Activated CD4-positive, CD25-positive, alpha-beta regulatory T cell treated with anti-CD3 and anti-CD28 coated beads, Interleukin-2, amount 50 U/mL, for 72 hours (primary cell): ENCODE results near the gene VPS26C.
"Not testable (repeated sequence)": the region's sequence is repeated elsewhere in the genome, so short reads cannot be mapped to it uniquely, and the experiment has no call there.

ENCODE experiments used
- DNase-seq: peaks from one replicate; pipeline ENCODE4 v3.0.0; 2021

Gene VPS26C

DNA sequence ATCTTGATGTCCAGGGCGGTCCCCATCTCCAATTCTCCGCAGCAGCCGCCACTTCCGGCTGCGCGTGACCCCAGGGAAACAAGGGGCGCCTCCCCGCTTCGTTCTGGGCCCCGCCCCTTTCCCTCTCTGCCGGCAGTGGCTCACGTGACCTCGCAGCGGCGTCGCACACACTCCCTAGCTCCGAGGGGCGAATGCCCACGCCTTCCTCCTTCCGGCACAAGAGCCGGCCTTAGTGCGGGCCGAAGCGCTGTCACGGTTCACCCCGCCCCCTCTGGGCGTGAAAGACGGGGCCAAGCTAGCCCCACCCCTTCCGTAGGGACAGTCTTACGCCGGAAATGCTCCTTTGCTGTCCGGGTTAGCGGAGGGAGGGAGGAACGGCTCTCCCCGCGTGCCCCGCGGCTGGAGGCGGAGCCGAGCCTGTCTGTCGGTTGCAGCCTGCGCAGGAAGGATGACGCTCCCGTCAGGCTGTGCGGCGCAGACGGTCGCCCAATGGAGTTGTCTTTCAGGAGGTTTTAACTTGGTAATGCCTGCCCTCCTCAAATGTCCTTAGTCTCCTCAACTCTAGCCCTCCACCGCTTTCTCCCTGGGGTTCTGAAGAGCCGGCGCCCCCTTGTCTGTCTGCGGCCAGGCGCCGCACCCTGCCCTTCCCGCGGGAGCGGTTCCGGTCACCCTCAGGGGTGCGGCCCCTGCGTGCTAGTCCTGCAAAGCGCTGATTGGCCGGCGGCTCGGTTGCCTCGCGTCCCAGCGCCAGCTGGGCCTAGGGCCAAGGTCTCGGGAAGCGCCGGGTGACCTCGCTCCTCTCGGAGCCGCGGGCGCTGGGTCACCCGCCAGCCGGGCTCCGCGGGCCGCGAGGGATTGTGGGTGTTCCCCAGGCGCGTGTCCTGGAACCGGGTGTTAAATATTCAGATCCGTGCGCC is at the start of gene VPS26C:
VPS26C (minus strand) TSS at position 66 of the 917 bp plus-strand sequence; CDS start at position 26, 40 bp downstream.
- DNase-seq: peak; percentile 98

DNA sequence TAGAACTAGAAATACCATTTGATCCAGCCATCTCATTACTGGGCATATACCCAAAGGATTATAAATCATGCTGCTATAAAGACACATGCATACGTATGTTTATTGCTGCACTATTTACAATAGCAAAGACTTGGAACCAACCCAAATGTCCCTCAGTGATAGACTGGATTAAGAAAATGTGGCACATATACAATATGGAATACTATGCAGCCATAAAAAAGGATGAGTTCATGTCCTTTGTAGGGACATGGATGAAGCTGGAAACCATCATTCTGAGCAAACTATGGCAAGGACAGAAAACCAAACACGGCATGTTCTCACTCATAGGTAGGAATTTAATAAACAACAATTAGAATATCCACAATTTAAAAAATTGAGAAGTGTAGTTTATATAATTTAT is 48.9 kb upstream of the VPS26C start:
- DNase-seq: not testable (repeated sequence)

DNA sequence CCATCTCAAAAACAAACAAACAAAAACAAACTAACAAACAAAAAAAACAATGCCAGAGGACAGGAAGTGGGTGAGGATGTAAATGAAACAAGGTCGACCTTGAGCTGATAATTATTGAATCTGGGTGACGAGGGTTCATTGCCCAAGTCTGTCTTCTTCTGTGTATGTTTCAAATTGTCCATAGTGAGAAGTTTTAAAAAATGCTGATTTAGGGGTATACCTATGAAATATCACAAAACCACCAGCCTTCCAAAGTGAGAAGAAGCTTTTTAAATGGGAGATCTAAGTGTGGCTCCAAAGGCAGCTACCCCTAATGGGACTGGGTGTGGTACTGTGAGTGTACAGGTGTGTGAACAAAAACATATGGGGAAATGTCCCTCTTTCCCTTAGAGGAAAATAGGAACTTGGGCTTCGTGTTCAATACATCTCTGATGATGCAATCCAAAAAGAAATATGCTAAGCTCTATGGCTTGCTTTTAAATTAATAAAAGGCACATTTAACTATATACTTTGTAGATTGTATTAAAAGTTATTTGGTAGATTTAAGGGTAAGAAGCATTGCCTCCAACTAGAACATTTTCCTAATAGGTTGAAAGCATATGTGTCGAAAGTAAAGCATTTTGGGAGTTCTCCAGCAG is 33.1 kb upstream of the VPS26C start:
- no peak for DNase-seq

DNA sequence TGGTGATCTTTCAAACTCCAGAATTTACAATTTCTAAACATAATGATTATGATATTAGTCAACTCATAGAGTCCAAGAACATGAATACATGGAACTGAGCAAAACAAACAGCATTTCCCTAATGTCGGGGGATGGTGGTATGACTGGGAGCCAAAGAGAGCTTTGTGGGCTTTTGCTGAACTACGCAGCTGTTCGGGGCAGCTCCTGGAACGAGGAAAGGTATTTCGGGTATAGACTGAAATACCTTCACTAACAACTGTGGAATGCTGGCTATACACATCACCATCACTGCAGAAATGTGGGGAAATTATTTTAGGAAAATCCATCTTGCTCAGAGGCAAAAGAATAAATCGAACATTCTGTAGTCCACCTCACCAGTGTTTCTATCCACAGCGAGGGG is 30.2 kb upstream of the VPS26C start:
- DNase-seq: no peak

DNA sequence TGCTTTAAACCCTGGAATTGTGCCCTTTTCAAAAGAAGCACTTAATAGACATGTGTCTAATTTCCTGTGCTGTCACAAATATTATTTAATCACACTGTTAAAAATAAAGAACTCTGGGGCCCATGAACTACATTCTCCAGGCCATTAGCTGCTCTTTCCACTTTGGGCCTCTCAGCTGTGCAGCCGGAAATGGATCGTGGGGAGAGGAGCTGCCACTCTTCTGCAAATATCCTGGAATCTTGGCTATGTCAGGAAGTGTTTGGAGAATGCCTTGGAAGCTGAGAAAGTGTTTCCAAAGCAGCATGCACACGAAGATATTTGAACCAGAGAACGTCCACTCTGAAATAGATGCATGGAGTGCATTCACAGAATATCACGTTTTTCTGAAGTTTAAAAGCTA is 27.5 kb upstream of the VPS26C start:
- DNase-seq: no peak

DNA sequence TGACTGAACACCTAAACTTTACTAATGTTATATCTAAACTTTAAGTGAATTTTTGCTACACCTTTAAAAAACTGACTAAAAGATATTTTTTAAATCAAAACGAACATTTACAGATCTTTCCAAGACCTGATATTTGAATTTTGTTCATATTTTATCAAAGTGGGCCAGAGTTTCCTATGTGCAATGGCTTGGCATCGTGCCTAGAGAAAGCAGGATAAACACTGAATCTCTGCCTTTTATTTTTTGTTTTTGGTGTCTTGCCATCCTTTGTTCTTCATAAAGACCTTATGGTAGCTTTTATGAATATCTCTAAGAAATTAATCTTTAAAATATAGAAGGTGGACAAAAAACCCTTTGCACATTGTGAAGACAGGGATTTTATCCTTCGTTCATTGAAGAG is 25.8 kb upstream of the VPS26C start:
- no peak for DNase-seq

DNA sequence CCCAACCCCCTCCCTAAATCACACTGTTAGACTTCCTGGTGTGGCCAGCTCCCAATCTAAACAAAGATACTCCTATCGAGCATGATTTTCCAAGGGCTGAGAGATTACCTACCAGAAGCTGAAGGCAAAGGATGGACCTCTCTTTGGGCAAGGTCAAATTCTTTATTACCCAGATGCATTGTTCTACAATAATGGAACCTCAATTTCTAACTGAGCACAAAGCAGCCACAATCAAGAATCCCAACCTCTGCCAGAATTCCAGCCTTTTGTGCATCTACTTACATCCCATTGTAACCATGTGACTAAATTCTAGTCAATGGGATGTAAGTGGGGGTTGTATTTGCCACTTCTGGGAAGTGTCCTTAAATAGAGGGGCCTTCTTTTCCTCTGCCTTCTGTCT is 24.9 kb upstream of the VPS26C start:
- DNase-seq: no peak

DNA sequence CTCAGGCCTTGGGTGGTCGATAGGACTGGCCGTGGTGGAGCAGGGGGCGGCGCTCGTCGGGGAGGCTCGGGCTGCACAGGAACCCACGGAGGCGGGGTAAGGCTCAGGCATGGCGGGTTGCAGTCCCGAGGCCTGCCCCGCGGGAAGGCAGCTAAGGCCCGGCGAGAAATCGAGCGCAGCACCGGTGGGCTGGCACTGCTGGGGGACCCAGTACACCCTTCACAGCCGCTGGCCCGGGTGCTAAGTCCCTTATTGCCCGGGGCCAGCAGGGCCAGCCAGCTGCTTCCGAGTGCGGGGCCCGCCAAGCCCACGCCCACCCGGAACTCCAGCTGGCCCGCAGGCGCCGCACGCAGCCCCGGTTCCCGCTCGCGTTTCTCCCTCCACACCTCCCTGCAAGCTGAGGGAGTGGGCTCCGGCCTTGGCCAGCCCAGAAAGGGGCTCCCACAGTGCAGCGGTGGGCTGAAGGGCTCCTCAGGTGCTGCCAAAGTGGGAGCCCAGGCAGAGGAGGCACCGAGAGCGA is 16.1 kb upstream of the VPS26C start:
- not testable (repeated sequence) for DNase-seq

DNA sequence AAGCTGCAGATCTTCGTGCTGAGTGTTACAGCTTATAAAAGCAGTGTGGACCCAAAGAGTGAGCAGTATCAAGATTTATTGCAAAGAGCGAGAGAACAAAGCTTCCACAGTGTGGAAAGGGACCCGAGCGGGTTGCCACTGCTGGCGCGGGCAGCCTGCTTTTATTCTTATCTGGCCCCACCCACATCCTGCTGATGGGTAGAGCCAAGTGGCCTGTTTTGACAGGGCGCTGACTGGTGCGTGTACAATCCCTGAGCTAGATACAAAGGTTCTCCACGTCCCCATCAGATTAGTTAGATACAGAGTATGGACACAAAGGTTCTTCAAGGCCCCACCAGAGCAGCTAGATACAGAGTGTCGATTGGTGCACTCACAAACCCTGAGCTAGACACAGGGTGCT is 15.5 kb upstream of the VPS26C start:
- DNase-seq: not testable (repeated sequence)

DNA sequence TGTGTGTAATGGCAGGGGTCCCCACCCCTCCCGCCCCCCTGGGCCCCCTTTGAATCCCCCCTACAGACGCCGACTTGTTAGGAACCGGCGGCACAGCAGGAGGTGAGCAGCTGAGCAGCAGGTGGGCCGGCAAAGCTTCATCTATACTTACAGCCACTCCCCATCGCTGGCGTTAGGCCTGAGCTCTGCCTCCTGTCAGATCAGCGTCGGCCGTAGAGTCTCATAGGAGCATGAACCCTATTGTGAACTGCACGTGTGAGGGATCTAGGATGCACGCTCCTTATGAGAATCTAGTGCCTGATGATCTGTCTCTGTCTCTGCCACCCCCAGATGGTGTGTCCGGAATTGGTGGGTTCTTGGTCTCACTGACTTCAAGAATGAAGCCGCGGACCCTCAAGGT is 14.9 kb upstream of the VPS26C start:
- no peak for DNase-seq

DNA sequence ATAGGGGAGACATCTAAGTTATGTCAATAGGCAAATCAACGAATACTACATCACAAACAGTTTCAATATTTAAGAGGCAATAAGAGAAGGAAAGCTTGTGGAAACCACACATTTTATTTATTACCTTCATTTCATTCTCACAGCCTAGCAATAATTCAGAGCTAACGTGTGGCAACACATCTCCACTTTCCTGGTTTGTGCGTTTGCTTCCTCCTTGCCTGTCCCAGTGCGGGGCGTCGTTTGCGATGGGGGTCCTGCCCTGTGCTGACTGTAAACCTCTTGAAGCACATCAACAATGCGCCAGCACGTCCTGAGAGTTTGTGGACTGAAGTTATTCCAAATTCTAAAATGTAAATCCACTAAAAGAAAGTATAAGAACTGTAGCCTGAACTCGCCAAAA is 14.4 kb upstream of the VPS26C start:
- DNase-seq: no peak

DNA sequence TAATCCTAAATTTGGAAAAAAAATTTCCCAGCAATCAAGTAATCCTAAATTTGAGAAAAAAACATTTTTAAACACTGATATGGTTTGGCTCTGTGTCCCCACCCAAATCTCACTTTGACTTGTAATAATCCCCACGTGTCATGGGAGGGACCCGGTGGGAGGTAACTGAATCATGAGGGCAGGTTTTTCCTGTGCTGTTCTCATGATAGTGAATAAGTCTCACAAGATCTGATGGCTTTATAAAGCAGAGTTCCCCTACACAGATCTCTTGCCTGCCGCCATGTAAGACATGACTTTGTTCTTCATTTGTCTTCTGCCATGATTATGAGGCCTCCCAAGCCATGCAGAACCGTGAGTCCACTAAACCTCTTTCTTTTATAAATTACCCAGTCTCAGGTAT is 12.1 kb upstream of the VPS26C start:
- not testable (repeated sequence) for DNase-seq

DNA sequence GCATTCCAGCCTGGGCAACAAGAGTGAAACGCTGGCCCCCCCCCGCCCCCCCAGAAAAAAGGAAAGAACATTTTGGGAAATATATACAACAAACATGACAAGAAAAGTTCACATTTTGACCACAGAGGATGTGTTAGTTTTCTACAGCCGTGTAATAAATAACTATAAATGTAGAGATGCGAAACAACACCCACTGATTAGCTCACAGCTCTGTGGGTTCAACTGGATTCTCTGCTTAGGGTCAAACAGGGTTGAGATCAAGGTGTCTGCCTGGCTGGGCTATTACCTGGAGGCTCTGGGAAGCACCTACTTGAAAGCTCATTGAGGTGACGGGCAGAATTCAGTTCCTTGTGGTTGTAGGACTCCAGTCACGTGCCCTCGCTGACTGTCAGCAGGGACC is 11.1 kb upstream of the VPS26C start:
- no peak for DNase-seq

DNA sequence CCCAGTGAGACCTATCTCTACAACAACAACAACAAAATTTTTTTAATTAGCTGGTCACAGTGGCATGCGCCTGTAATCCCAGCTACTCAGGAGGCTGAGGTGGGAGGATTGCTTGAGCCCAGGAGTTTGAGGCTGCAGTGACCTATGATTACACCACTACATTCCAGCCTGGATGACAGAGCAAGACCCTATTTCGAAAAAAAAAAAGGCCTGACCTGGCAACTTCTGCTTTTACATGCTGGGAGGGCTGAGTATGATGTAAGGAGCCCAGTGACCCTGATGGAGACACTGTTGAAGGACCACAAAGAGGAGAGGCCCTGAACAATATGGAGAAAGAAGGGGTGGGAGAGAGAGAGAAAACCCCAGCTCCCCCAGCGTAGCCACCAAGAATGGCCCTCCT is 9.2 kb upstream of the VPS26C start:
- no peak for DNase-seq

DNA sequence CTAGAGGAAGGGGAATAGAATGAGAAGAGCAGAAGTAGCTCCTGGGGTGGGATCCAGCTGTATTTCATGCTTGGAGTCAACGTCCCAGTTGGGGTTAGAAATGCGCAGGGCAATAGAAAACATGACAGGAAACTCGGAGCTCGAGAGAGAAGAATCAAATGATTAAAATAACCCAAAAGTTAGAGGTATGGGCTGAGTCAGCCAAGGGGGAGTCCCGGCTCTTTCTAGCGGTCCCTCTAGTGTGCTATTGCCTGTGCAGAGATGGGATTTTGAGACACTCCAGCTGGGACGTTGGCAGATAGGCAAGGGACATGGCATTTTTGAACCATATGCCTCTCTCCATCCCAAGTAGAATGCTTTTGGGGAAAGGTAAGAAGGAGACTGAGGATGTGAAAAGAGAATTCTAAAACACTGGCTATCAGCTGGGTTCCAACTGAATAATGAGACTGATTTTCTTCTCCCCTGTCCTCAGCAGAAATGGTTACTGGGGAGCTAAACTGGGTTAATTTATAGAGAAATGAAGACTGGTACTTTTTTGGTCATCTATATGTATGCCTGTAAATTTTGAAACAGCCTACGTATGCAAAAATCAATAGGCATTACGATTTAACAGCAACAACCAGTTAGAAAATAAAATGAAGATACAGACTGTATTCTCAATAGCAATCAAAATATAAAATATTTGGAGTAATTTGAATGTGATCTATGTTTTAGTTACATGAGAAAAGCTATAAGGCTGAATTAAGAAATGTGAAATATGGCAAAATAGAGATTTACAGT is 7.0 kb upstream of the VPS26C start:
- DNase-seq: no peak

DNA sequence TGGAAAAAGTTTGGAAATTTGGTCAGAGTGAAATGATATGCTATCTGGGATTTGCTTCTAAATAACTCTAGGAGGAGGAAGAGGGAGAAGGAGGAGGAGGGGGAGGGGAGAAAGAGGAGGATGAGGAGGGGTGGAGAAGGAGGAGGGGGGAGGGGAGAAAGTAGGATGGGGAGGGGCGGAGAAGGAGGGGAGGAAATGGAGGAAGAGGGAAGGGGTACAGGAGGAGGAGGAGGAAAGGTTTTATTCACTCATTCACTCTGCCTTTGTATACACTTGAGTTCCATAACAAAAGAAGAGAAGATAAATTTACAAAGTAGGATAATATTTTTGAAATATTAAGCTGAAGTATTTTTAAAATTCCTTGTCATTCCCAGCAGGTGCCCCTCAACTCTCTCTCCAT is 6.3 kb upstream of the VPS26C start:
- DNase-seq: no peak

DNA sequence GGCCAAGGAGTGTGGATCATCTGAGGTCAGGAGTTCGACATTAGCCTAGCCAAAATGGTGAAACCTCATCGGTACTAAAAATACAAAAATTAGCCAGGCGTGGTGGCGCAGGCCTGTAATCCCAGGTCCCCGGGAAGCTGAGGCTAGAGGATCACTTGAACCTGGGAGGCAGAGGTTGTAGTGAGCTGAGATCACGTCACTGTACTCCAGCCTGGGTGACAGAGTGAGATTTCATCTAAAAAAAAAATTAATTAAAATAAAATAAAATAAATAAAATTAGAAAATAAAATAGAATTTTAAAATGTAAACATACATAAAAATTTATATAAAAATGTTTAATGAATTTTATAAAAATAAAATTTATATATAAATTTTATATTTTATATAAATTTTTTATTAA is 5.8 kb upstream of the VPS26C start:
- DNase-seq: no peak

DNA sequence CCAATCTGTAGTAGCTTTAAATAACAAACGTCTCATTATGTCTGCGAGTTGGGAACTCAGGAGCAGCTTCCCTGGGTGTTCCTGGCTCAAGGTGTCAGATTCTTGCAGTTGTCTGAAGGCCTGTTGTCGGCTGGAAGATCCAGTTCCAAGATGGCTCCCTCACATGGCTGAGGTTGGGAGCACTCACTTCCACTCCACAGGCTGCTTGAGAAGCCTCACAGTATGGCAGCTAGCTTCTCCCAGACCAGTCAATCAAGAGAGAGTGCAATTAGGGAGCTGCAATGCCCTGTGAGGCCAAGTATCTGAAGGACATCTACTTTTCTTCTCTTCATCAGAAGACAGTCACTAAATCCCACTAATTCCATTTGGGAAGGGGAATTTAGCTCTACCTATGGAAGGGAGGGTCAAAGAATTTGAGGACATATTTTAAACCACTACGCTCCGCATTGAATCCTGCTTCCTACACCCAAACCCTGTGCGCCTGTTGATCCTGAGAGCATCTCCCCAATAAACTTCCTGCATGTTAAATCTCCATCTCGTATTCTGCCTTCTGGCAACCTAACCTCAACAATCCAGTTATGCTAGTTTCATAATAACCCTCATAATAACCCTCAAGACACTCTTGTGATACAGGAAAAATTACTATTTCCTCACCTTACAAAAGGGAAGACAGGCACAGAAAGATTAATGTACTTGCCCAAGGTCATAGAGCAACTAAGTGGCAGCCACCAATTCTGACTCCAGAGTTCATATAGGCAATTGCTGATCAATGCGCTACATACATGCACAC is 3.6 kb upstream of the VPS26C start:
- no peak for DNase-seq

DNA sequence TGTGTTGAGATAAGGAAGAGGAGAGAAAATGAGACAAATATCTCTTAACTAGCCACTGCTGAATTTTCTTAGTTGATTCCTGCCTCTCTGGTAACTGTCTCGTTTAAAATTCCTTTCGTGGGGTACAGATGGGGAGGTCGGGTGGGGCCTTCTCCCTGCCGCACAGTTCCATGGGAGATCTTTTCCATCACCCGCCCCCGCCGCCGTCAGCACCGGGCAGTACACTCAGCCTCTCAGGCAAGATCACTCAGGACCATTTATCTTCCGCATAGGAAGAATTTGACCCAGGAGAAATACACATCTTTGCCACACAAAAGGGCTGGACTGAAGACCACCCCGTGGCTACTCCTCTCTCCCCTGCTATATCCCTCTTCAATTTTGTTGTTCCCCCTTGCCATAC is 2.3 kb upstream of the VPS26C start:
- no peak for DNase-seq

DNA sequence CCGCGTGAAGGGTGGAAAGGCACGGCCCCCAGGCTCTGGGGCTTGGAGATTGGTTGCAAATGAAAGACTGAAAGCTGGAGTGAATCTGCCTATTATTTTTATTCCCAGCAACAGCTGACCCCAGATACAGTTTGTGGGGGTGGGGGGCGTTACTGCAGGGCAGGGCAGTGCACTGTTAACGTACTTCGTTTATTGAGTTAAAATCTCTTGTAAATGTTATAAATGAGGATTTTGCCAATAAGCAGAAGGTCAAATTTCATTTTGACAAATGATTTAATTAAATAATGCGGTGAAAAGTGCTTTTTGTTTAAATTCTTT is 1.0 kb upstream of the VPS26C start:
- no peak for DNase-seq

DNA sequence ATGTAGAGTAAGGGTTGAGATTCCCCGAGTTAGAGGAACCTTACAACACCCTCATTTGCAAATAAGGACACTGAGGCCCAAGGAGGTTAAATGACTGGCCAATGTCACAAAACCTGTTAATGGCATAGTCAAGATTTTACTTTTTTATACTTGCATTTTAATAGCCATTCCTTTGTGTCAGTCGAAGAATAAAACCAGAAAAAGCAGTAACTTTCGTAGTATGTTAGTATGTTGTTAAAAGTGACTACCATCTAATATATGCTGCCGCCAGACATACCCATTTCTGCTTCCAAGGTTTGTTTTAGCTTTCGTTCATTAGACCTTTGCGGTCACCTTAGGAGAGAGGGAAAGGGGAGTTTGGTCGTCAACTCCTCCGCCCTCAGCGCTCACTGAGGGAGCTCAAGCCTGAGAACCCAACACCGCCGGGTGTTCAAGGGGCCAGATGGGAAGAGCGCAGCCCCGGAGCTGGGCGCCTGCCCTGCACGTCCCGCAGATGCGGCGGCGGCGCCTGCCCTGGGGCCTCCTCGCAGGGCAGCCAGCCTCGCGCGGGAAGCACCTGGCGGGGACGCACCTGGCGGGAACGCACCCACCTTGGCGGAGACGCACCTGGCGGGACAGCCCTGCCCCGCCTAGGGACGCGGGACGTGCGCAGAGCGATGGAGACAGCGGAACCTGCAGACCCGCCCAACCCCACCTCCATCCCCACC is 466 bp downstream of the VPS26C start:
- DNase-seq: no peak

DNA sequence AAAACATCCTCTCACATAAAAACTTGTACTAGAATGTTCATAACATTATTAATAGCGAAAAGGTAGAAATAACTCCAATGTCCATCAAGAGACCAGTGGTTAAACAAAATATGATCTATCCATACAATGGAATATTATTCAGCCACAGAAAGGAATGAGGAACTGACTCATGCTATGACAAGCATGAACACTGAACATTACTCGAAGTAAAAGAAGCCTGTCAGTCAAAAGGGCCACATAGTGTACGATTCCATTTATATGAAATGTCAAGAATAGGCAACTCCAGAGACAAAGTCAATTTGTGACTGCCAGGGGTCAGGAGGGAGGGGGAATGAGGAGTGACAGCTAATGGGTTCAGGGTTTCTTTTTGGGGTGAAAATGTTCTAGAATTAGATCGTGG is 2.3 kb downstream of the VPS26C start:
- DNase-seq: no peak
